HUES6 (cell line): ENCODE results near the gene NTSR1.

ENCODE experiments used
- H3K27ac ChIP-seq: 2 replicates; pipeline ENCODE4 v1.7.0; 2013; ENCODE audit warnings: low read depth, mild to moderate bottlenecking, low read length, inconsistent platforms
- H3K27me3 ChIP-seq: 2 replicates; pipeline ENCODE4 v1.6.1; 2013; ENCODE audit warnings: low read length; ENCODE audit not compliant: control insufficient read depth, insufficient read depth
- H3K36me3 ChIP-seq: 2 replicates; pipeline ENCODE4 v1.6.1; 2013; ENCODE audit warnings: low read length; ENCODE audit not compliant: control insufficient read depth, insufficient read depth
- H3K4me1 ChIP-seq: 2 replicates; pipeline ENCODE4 v1.6.1; 2013; ENCODE audit warnings: low read length; ENCODE audit not compliant: control insufficient read depth, insufficient read depth
- H3K4me3 ChIP-seq: 2 replicates; pipeline ENCODE4 v1.5.1; 2013; ENCODE audit warnings: low read depth, low read length
- H3K9ac ChIP-seq: one replicate; pipeline ENCODE4 v1.6.1; 2013; ENCODE audit warnings: mild to moderate bottlenecking, low read length
- H3K9me3 ChIP-seq: 2 replicates; pipeline ENCODE4 v1.6.1; 2013; ENCODE audit warnings: low read depth, low read length; ENCODE audit not compliant: control insufficient read depth, insufficient read depth

The NTSR1 gene

DNA sequence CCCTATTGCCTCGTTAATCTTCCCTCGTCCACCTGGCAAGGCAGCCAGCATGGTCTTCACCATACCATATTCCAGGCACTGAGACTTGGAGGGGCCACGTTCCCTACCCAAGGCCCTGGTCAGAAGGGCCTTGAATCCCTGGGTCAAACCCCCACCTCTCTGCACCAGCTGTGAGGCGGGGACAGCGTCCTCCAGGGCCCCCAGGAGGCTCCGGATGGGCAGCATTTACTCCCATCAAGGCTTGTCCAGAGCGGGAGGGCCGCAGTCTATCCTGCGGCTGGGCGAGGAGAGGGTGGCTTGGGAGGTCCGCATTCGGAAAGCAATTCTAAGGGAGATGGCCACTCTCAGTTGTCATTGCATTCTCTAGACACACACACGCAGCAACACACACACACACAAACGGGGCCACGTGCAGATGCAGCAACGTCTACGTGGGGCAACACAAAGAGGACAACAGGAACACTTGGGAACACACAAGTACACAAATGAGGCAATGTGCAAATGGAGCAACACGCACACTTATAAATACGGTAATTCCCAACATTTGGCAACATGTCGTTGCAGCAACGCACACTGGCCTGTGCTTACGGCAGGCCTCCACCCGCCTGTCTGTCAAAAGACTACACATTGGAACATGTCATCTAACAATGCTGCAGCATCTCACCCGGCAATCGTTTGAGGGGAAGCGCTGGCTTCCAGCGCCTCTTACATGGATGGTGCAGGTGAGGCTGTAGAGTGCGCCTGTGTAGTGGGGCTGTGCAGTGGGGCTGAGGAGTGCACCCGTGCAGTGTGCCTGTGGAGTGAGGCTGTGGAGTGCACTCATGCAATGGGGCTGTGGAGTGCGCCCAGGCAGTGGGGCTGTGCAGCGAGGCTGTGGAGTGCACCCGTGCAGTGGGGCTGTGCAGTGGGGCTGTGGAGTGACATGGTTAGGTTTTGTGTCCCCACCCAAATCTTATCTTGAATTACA is 12.9 kb upstream of the NTSR1 start:
- peaks cover 5% of the 10 kb centered on the region; the same call in 1 of the 2 replicates for H3K27me3 ChIP-seq
- H3K9me3 ChIP-seq, result no peaks in the 10 kb centered on the region
- no peaks in the 10 kb centered on the region for H3K36me3 ChIP-seq
- H3K4me3 ChIP-seq, result no peak overlapping the region
- H3K27ac ChIP-seq, result no peak overlapping the region
- no peaks in the 10 kb centered on the region for H3K4me1 ChIP-seq
- no peak overlapping the region for H3K9ac ChIP-seq

DNA sequence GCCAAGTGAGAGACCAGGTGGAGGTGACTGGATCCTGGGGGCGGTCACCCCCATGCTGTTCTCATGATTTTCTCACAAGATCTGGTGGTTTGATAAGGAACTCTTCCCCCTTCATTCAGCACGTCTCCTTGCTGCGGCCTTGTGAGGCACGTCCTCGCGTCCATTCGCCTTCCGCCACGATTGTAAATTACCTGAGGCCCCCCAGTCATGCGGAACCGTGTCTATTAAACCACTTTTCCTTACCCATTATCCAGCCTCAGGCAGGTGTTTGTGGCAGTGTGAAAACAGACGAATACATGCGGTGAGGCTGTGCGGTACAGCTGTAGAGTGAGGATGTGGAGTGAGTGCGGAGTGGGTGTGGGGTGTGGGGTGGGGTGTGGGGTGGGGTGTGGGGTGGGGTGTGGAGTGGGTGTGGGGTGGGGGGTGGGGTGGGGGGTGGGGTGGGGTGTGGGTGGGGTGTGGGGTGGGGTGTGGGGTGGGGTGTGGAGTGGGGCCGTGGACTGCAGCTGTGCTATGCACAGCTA is 12.1 kb upstream of the NTSR1 start:
- H3K27me3 ChIP-seq, result peaks cover 5% of the 10 kb centered on the region; the same call in 1 of the 2 replicates
- no peak overlapping the region for H3K9ac ChIP-seq
- H3K36me3 ChIP-seq, result no peaks in the 10 kb centered on the region
- no peaks in the 10 kb centered on the region for H3K9me3 ChIP-seq
- no peaks in the 10 kb centered on the region for H3K4me1 ChIP-seq
- no peak overlapping the region for H3K4me3 ChIP-seq
- H3K27ac ChIP-seq, result no peak overlapping the region

DNA sequence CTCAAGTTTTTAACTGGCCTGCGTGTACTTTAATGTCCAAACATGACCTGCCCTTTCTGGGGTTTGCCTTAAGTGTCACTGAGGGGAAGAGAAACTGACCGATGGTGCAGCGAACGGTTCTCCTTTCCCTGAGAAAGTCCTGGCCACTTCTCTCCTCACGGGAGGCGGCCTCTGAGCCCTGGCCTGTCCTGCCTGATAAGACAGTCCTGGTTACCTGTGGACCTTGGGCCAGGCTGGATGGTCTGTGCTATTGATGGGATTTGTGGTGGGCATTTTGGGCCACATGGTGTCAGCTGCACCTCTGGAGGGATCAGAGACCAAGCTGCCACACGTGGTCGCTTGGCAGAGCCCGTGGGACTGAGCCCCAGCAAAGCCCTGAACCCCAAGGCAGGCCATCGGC is 11.6 kb upstream of the NTSR1 start:
- no peak overlapping the region for H3K9ac ChIP-seq
- no peaks in the 10 kb centered on the region for H3K36me3 ChIP-seq
- H3K27ac ChIP-seq, result no peak overlapping the region
- H3K9me3 ChIP-seq, result no peaks in the 10 kb centered on the region
- no peaks in the 10 kb centered on the region for H3K4me1 ChIP-seq
- H3K4me3 ChIP-seq, result no peak overlapping the region
- peaks cover 5% of the 10 kb centered on the region; the same call in 1 of the 2 replicates for H3K27me3 ChIP-seq

DNA sequence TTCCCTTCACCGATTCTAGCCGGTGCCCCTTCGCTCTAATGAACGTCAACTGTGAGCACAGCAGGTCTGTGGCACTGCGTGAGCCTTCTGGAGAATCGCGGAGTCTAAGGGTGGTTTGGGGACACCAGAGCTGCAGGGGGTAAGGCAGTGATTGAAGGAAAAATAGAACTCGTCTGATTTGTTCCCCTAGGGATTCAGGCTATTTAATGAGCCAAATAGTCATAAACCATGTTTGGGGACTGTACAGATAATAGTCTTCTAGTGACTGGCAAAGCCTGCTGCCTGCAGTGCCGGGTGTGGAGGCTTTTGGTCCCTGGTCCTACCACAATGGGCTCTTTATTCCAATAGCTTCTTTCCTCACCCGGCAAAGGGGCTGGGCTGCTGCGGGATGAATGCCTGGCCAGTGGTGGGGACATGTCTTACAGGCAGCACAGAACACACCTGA is 11.1 kb upstream of the NTSR1 start:
- Histone ChIP-seq H3K9ac (no peak overlapping the region), H3K27me3 (peaks cover 5% of the 10 kb centered on the region; the same call in 1 of the 2 replicates), H3K4me1 (no peaks in the 10 kb centered on the region)

DNA sequence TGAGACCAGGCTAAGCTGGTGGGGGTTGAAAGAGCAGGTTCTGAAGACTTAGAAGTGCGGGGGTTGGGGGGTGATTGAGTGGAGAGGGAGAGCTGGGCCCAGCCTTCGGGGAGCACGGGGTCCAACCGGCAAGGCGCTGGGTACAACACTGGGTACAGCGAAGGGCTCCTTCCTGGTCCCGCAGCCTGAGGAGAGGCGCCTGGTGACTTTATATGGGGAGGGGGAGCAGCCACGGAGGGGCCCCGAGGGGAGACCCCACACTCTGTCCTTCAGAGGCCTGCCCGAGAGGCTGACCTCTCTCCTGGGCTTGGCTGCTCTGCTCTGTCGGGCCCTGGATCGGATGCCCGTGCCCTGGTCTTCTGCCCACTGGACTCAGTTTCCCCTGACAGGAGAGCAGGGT is 10.4 kb upstream of the NTSR1 start:
- Histone ChIP-seq H3K9ac (no peak overlapping the region), H3K36me3 (no peaks in the 10 kb centered on the region), H3K27ac (no peak overlapping the region), H3K4me3 (no peak overlapping the region), H3K27me3 (peaks cover 5% of the 10 kb centered on the region; the same call in 1 of the 2 replicates), H3K4me1 (no peaks in the 10 kb centered on the region), H3K9me3 (no peaks in the 10 kb centered on the region)

More for the DNA sequence above, 11.1 kb upstream of the NTSR1 start:
- Histone ChIP-seq H3K4me3 (no peak overlapping the region), H3K9me3 (no peaks in the 10 kb centered on the region), H3K36me3 (no peaks in the 10 kb centered on the region), H3K27ac (no peak overlapping the region)

DNA sequence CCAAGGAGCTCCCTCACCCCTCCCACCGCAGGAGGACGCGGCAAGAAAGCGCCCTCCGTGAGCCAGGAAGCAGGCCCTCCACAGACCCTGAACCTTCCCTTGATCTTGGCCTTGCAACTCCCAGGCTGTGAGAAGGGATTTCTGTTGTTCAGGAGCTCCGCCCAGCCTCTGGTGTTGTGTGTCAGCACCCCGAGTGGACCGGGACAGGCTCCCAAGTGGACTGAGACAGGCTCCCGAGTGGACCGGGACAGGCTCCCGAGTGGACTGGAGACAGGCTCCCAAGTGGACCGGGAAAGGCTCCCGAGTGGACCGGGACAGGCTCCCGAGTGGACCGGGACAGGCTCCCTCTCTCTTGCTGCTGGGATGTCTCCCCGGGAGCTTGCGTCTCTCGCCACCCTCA is 9.3 kb upstream of the NTSR1 start:
- Histone ChIP-seq H3K27ac (no peak overlapping the region), H3K4me1 (no peaks in the 10 kb centered on the region; the same call in 1 of the 2 replicates), H3K4me3 (no peak overlapping the region), H3K27me3 (peaks cover 3% of the 10 kb centered on the region; the same call in 1 of the 2 replicates), H3K36me3 (no peaks in the 10 kb centered on the region), H3K9me3 (no peaks in the 10 kb centered on the region), H3K9ac (no peak overlapping the region)

DNA sequence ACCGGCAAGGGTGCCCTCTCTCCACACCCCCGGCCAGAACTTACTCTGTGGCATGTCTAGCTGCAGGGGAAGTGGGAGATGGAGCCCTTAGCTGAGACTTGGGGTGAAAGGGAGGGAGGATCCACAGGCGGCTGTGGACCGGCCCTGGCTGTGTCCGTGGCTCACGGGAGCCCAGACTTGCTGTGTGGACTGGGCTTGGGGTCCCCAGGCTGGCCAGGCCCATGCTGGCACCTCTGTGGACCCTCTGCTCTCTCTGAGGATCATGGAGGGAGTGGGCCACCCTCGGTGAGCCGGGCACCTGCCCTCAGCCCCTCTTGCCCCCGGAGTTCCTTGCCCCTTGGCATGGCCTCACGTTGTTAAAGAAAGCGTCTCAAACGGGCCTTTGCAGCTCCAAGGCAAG is 8.9 kb upstream of the NTSR1 start:
- Histone ChIP-seq H3K4me3 (no peak overlapping the region), H3K36me3 (no peaks in the 10 kb centered on the region), H3K27ac (no peak overlapping the region), H3K4me1 (no peaks in the 10 kb centered on the region; the same call in 1 of the 2 replicates), H3K27me3 (peaks cover 7% of the 10 kb centered on the region; the same call in 1 of the 2 replicates), H3K9ac (no peak overlapping the region), H3K9me3 (no peaks in the 10 kb centered on the region)

DNA sequence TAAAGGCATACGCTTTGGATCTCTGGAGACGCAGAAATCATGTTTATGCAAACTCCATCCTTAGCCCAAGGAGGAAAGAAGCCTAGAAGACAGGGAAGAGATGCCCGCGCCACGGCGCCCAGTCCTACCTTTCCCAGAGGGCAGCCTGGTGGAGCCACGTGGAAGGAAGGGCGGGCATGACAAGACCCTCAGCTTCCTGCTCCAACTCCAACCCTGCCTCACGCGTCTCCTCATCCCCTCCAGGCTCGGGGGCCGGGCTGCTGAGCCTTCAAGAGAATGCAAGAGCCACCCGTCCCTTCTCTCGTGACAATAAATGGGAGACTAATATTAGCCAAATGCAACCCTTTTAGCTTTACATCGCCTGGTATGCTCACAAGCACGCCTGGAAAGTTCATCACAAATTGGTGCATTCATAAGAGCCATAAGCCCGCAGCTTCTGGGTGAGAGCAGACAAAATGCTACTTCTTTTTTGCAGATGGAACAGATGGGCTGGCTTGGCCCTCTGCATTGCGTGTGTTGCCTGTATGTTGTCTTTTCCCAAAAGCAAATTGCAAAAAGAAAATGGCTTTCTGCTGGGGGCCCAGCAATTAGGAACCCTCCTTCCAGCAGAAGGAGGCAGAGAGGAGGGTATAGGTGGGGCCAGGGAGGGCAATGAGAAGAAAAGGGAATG is 8.2 kb upstream of the NTSR1 start:
- Histone ChIP-seq H3K27ac (no peak overlapping the region), H3K4me1 (no peaks in the 10 kb centered on the region; the same call in 1 of the 2 replicates), H3K9me3 (no peaks in the 10 kb centered on the region), H3K36me3 (no peaks in the 10 kb centered on the region), H3K27me3 (peaks cover 11% of the 10 kb centered on the region; the same call in 1 of the 2 replicates), H3K4me3 (no peak overlapping the region), H3K9ac (no peak overlapping the region)

DNA sequence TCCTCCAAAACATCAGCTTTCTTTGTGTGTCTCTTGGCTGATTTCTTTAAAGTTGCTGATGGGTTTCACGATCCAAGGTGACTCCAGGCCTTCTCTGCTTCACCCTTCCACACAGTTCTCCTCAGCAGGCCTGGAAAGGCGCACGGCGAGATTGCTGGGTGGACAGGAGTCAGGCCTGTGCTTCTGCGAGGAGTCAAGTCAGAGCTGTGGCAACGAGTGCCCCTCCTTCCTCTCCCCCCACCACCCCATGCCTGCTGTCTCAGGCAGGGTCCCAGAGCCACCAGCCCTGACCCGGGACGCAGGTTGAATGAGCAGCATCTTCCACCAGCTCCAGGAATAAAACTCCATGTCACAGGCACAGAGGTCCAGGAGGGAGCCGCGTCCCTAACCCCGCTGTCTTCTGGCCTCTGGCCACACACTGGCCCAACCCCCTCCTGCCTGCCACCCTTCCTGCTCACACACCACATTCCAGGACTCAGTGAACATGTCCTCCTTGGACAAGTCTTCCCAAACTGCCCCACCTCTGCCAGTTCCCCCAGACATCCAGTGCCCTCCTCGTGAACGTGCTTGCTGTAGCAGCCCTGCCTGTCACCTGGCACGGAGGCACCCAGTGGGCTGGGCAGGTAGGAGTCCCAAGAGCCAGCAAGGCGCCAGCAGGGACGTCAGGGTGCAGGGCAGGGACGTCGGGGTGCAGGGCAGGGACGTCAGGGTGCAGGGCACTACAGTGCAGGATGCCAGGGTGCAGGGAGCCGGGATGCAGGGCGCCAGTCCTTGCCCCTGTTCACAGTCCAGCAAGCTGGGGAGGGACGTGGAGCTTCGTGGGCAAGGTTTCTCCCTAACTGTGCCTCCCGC is 7.2 kb upstream of the NTSR1 start:
- peaks cover 20% of the 10 kb centered on the region; the same call in 1 of the 2 replicates for H3K27me3 ChIP-seq
- no peak overlapping the region for H3K9ac ChIP-seq
- H3K36me3 ChIP-seq, result no peaks in the 10 kb centered on the region
- no peak overlapping the region for H3K27ac ChIP-seq
- no peaks in the 10 kb centered on the region; the same call in 1 of the 2 replicates for H3K4me1 ChIP-seq
- H3K4me3 ChIP-seq, result no peak overlapping the region
- H3K9me3 ChIP-seq, result no peaks in the 10 kb centered on the region

DNA sequence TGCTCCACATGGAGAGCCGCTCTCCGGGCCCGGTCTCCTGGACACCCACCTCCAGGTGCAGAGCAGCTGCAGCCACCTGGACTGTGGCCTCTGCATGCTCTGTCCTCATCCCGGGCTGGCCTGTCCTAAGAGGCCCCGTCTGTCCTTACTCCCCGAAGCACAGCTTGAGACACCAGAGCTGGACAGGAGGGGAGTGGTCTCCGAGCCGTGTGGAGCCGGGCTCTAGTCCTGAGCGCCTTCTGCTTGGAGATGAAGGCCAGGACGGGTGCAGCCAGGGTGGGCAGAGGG is 6.7 kb upstream of the NTSR1 start:
- H3K27ac ChIP-seq, result no peak overlapping the region
- peaks cover 23% of the 10 kb centered on the region; the same call in 1 of the 2 replicates for H3K27me3 ChIP-seq
- no peaks in the 10 kb centered on the region for H3K9me3 ChIP-seq
- no peak overlapping the region for H3K9ac ChIP-seq
- H3K36me3 ChIP-seq, result no peaks in the 10 kb centered on the region
- H3K4me1 ChIP-seq, result no peaks in the 10 kb centered on the region; the same call in 1 of the 2 replicates
- H3K4me3 ChIP-seq, result no peak overlapping the region
